Adrenal gland (tissue), 12 donors: ENCODE results near the gene LGI2. TPM values are rescaled to one million over a fixed set of nuclear protein-coding genes. Genes with fewer than 3 reads are reported as not detected.

ENCODE experiments used
- DNase-seq, 7 donors: peaks; one replicate each; pipeline ENCODE4 v3.0.0-alpha.2; 2019 to 2020
- H3K27ac ChIP-seq, 5 donors: fragments of 200-600 bp; sonication (generic) in 4 of 5; 1 replicate in 3 of 5; 2 replicates in 2 of 5; pipeline versions ENCODE4 v1.5.1 to v1.8.0; 2016 to 2020; ENCODE audit warnings: mild to moderate bottlenecking in 1 of 5
- H3K27me3 ChIP-seq: fragments of 200-600 bp; 2 replicates; pipeline ENCODE4 v1.8.0; 2021
- H3K36me3 ChIP-seq, 2 donors: fragments of 200-600 bp; replicated peaks in 1 of 2; 1 replicate in 1 of 2; 2 replicates in 1 of 2; pipeline versions ENCODE4 v1.5.1 to v1.8.0; 2018 to 2022
- H3K4me1 ChIP-seq, 2 donors: fragments of 200-600 bp; replicated peaks in 1 of 2; 1 replicate in 1 of 2; 2 replicates in 1 of 2; pipeline versions ENCODE4 v1.5.1 to v1.8.0; 2018 to 2021
- H3K4me3 ChIP-seq, 4 donors: fragments of 200-600 bp; sonication (generic) in 3 of 4; one replicate each; pipeline ENCODE4 v1.5.1; 2016 to 2018
- H3K9me3 ChIP-seq, 3 donors: fragments of 200-600 bp; sonication (generic) in 1 of 3; replicated peaks in 1 of 3; 1 replicate in 2 of 3; 2 replicates in 1 of 3; pipeline versions ENCODE4 v1.5.1 to v1.8.0; 2016 to 2021
- POLR2A ChIP-seq, 2 donors: fragments of 450-650 bp; IDR thresholded peaks; one replicate each; pipeline ENCODE4 v1.6.1; 2017; ENCODE audit warnings: antibody characterized with exemption in 2 of 2, mild to moderate bottlenecking in 2 of 2, moderate library complexity in 1 of 2
- WGBS, 4 donors: extraction: QIAGEN DNeasy Blood & Tissue Kit in 2 of 4; methylation state at CpG; one replicate each; pipeline versions ENCODE4 v1.1.5 to v1.1.7; 2013 to 2017; 5-methylcytosine and 5-hydroxymethylcytosine counted together
- intact Hi-C, 2 donors: fragments of 100-400 bp; cut with DNase I; formaldehyde crosslinking; loops; one replicate each; pipeline versions ENCODE4 v1.14.1 to v1.15.0; 2022 to 2023
- polyA plus RNA-seq, 3 donors: library from polyadenylated mRNA; stranded (reverse); fragments of 200-250 nt in 2 of 3; fragments of 350-450 nt in 1 of 3; fragmentation: Illumina TruSeq in 1 of 3; extraction: RNeasy Lipid Tissue Mini Kit (QIAGEN cat#74804) in 1 of 3; gene quantifications; one replicate each; pipeline ENCODE4 v1.2.3, GENCODE V29; 2013 to 2014
- total RNA-seq, 9 donors: library from RNA; depleted of rRNA in 4 of 9; stranded (reverse); fragments of >200 nt in 4 of 9; fragments of 120-200 nt in 1 of 9; fragmentation: NEBNext Ultra II Directional in 1 of 9; extraction: Animal tissue kit (Norgen Biotek cat#: 25700) in 1 of 9; gene quantifications; one replicate each; pipeline versions ENCODE4 v1.1.0 to v1.2.4, GENCODE V29; 2013 to 2023
- TF ChIP-seq, protein P1 (sequence below), 6 experiments: fragments of 450-650 bp in 4 of 6; fragments of 200-600 bp in 2 of 6; sonication (generic) in 1 of 6; IDR thresholded peaks; 1 replicate in 5 of 6; 2 replicates in 1 of 6; pipeline versions ENCODE4 v1.5.1 to v1.8.0; 2016 to 2021; ENCODE audit warnings: antibody characterized with exemption in 6 of 6, mild to moderate bottlenecking in 2 of 6, moderate library complexity in 1 of 6
- donor health status: healthy with polysubstance abuse.
- donor health status: Bipolar disorder and iron deficiency.
- donor health status: DM: yes; HTN: yes; CAD: no.
- donor health status: DM: no; HTN: no; CAD: no.
- donor health status: DM: no; HTN: no; CAD: no.
- donor health status: DM: yes; HTN: yes; CAD: no.

LGI2 gene
- total and polyA plus RNA-seq, 12 donors, result 0.06 to 4.9 (median 2.1) TPM

DNA sequence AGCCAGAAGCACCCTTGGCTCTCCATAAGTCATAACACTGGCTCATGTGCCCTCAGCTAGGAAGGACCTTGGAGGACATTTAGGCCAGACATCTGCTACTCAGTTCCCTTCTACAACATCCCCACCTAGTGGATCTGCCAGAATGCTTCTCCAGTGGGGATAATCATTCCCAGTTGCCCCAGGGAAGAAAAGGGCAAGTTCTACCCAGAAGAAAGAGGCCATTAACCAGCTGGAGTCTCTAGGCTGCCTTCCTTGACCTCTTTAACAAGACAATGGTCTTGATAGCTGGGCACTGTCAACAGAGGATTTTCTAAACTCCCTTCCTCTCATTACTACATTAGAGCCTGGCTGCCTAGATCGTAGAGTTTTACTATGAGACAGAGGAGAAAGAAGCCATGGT lies 42.0 kb downstream of the LGI2 start:
- Histone ChIP-seq H3K9me3 (no peaks in the 10 kb centered on the region), H3K4me1 (no peaks in the 10 kb centered on the region), H3K4me3 (no peak overlapping the region), H3K27ac (no peak overlapping the region), H3K27me3 (no peaks in the 10 kb centered on the region), H3K36me3 (no peaks in the 10 kb centered on the region)
- WGBS, 4 donors, result 43 to 66% (median 57%) methylated on average over 1 of the region's 1 CpG
- DNase-seq, result no peak
- TF ChIP-seq POLR2A (IDR thresholded peaks at IDR 0.05), result no peak
- TF ChIP-seq, protein P1, sequence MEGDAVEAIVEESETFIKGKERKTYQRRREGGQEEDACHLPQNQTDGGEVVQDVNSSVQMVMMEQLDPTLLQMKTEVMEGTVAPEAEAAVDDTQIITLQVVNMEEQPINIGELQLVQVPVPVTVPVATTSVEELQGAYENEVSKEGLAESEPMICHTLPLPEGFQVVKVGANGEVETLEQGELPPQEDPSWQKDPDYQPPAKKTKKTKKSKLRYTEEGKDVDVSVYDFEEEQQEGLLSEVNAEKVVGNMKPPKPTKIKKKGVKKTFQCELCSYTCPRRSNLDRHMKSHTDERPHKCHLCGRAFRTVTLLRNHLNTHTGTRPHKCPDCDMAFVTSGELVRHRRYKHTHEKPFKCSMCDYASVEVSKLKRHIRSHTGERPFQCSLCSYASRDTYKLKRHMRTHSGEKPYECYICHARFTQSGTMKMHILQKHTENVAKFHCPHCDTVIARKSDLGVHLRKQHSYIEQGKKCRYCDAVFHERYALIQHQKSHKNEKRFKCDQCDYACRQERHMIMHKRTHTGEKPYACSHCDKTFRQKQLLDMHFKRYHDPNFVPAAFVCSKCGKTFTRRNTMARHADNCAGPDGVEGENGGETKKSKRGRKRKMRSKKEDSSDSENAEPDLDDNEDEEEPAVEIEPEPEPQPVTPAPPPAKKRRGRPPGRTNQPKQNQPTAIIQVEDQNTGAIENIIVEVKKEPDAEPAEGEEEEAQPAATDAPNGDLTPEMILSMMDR (IDR thresholded peaks at IDR 0.05), result peak in 4 of 6 experiments; percentile 5 to 24 (median 20)
- intact Hi-C loops, result loop anchor here in 1 of 2 donors (5.0 kb wide), 1 partner anchor 501 kb away; no protein-coding TSS in a partner anchor

- no peaks in the 10 kb centered on the region for H3K9me3 ChIP-seq
- WGBS, 4 donors, result 60 to 69% (median 64%) methylated on average over 4 to 6 of the region's 6 CpGs
- intact Hi-C loops, result loop anchor here (5.0 kb wide), 2 partner anchors 162 to 498 kb away; no protein-coding TSS in a partner anchor
- no peak for DNase-seq
- TF ChIP-seq POLR2A (IDR thresholded peaks at IDR 0.05), result no peak
- TF ChIP-seq, protein P1 (IDR thresholded peaks at IDR 0.05), result no peak
- no peaks in the 10 kb centered on the region for H3K36me3 ChIP-seq
- H3K27me3 ChIP-seq, result no peaks in the 10 kb centered on the region
- peaks cover 0 to 9% of the 10 kb centered on the region in 2 donors for H3K4me1 ChIP-seq
- H3K4me3 ChIP-seq, result no peak overlapping the region
- H3K27ac ChIP-seq, result no peak overlapping the region
Measured at GRCh38 chr4:24984602-24985532, 45.9 kb downstream of the LGI2 start.

GRCh38 chr4:24980740-24981139 lies 50.0 kb downstream of the LGI2 start:
- intact Hi-C loops, result loop anchor here in 1 of 2 donors (5.0 kb wide), 1 partner anchor 167 kb away; no protein-coding TSS in a partner anchor
- Histone ChIP-seq H3K4me1 (peaks cover 0 to 19% of the 10 kb centered on the region in 2 donors), H3K4me3 (no peak overlapping the region), H3K36me3 (no peaks in the 10 kb centered on the region), H3K9me3 (no peaks in the 10 kb centered on the region), H3K27ac (no peak overlapping the region), H3K27me3 (no peaks in the 10 kb centered on the region)
- WGBS, 4 donors, result 61 to 77% (median 70%) methylated on average over 5 of the region's 5 CpGs
- DNase-seq, result no peak
- no peak for TF ChIP-seq POLR2A (IDR thresholded peaks at IDR 0.05)
- TF ChIP-seq, protein P1 (IDR thresholded peaks at IDR 0.05), result no peak

GRCh38 chr4:24980064-24980690 lies 50.6 kb downstream of the LGI2 start:
- 13 to 19% (median 15%) methylated on average over 17 of the region's 17 CpGs for WGBS, 4 donors

More at GRCh38 chr4:24980064-24980690, 50.6 kb downstream of the LGI2 start:
- H3K4me3 ChIP-seq, result peak overlapping the region in 1 of 4 donors; percentile 24
- intact Hi-C loops, result loop anchor here in 1 of 2 donors (5.0 kb wide), 1 partner anchor 167 kb away; no protein-coding TSS in a partner anchor
- no peaks in the 10 kb centered on the region for H3K27me3 ChIP-seq
- peak overlapping the region; percentile 20 to 79 (median 38) for H3K27ac ChIP-seq
- DNase-seq, result peak; percentile 61 to 84 (median 67)
- peaks cover 0 to 19% of the 10 kb centered on the region in 2 donors for H3K4me1 ChIP-seq
- TF ChIP-seq, protein P1 (IDR thresholded peaks at IDR 0.05), result peak; percentile 78 to 93 (median 84)
- TF ChIP-seq POLR2A (IDR thresholded peaks at IDR 0.05), result no peak
- H3K36me3 ChIP-seq, result no peaks in the 10 kb centered on the region
- H3K9me3 ChIP-seq, result no peaks in the 10 kb centered on the region
